KG1 (cell line): ENCODE measurements around the gene CDKAL1.
"Not testable (repeated sequence)": the region's sequence is repeated elsewhere in the genome, so short reads cannot be mapped to it uniquely, and the experiment has no call there.

Experiments
- DNase-seq: peaks from one replicate; lab custom pipeline; 2025; lab: John Stamatoyannopoulos, UW

The CDKAL1 gene

GRCh38 chr6:20594299-20594853, 60.1 kb downstream of the CDKAL1 start:
- DNase-seq, result not testable (repeated sequence)

GRCh38 chr6:20599302-20600051, 65.2 kb downstream of the CDKAL1 start:
- no peak for DNase-seq

- no peak for DNase-seq
These were observed 66.6 kb downstream of the CDKAL1 start for GRCh38 chr6:20600831-20601230.

GRCh38 chr6:20604159-20604558, 69.9 kb downstream of the CDKAL1 start:
- no peak for DNase-seq

GRCh38 chr6:20605061-20605460, 70.8 kb downstream of the CDKAL1 start:
- DNase-seq, result no peak

- DNase-seq, result no peak
These were observed 71.3 kb downstream of the CDKAL1 start for GRCh38 chr6:20605581-20605980.

GRCh38 chr6:20606831-20607230, 72.6 kb downstream of the CDKAL1 start:
- no peak for DNase-seq

GRCh38 chr6:20608356-20608755, 74.1 kb downstream of the CDKAL1 start:
- no peak for DNase-seq

- DNase-seq, result no peak
These were observed 74.6 kb downstream of the CDKAL1 start for GRCh38 chr6:20608905-20609304.

GRCh38 chr6:20609924-20610323, 75.7 kb downstream of the CDKAL1 start:
- DNase-seq, result not testable (repeated sequence)

- no peak for DNase-seq
These were observed 76.5 kb downstream of the CDKAL1 start for GRCh38 chr6:20610636-20611370.

- DNase-seq, result not testable (repeated sequence)
These were observed 83.3 kb downstream of the CDKAL1 start for GRCh38 chr6:20617537-20617936.

- DNase-seq, result no peak
These were observed 85.8 kb downstream of the CDKAL1 start for GRCh38 chr6:20620043-20620442.

GRCh38 chr6:20623761-20624160, 89.5 kb downstream of the CDKAL1 start:
- DNase-seq, result no peak

GRCh38 chr6:20626165-20626564, 91.9 kb downstream of the CDKAL1 start:
- no peak for DNase-seq

GRCh38 chr6:20629509-20629908, 95.3 kb downstream of the CDKAL1 start:
- no peak for DNase-seq

GRCh38 chr6:20630136-20630535, 95.9 kb downstream of the CDKAL1 start:
- no peak for DNase-seq

- DNase-seq, result no peak
These were observed 96.6 kb downstream of the CDKAL1 start for GRCh38 chr6:20630617-20631548.

- DNase-seq, result no peak
These were observed 97.3 kb downstream of the CDKAL1 start for GRCh38 chr6:20631549-20631924.

- DNase-seq, result no peak
These were observed 98.4 kb downstream of the CDKAL1 start for GRCh38 chr6:20632696-20633095.

GRCh38 chr6:20633566-20634340, 99.5 kb downstream of the CDKAL1 start:
- DNase-seq, result no peak
